SKM-1 (cell line): ENCODE measurements around the gene PIAS4.
"Not testable (repeated sequence)": the region's sequence is repeated elsewhere in the genome, so short reads cannot be mapped to it uniquely, and the experiment has no call there.

ENCODE experiments used
- DNase-seq: peaks from one replicate; lab custom pipeline; 2025; ENCODE audit not compliant: unreplicated experiment; lab: John Stamatoyannopoulos, UW

The PIAS4 gene

GRCh38 chr19:4007021-4007835 lies at the start of gene PIAS4:
Gene PIAS4, plus strand, starts transcription at chr19:4007736. Its CDS starts 25 bp downstream, at chr19:4007761.
- peak; percentile 89 for DNase-seq

GRCh38 chr19:3958836-3959765 lies 48.4 kb upstream of the PIAS4 start:
- DNase-seq = no peak

- no peak for DNase-seq
Measured at GRCh38 chr19:3959766-3960131, 47.8 kb upstream of the PIAS4 start.

GRCh38 chr19:3961007-3961406 lies 46.5 kb upstream of the PIAS4 start:
- DNase-seq = no peak

GRCh38 chr19:3963458-3964255 lies 43.9 kb upstream of the PIAS4 start:
- no peak for DNase-seq

GRCh38 chr19:3964256-3965194 lies 43.0 kb upstream of the PIAS4 start:
- no peak for DNase-seq

GRCh38 chr19:3966051-3967017 lies 41.2 kb upstream of the PIAS4 start:
- no peak for DNase-seq

GRCh38 chr19:3967983-3968382 lies 39.6 kb upstream of the PIAS4 start:
- not testable (repeated sequence) for DNase-seq

GRCh38 chr19:3968556-3969434 lies 38.7 kb upstream of the PIAS4 start:
- no peak for DNase-seq

GRCh38 chr19:3969435-3970312 lies 37.9 kb upstream of the PIAS4 start:
- DNase-seq = no peak

GRCh38 chr19:3970313-3970807 lies 37.2 kb upstream of the PIAS4 start:
- DNase-seq = no peak

GRCh38 chr19:3970808-3971598 lies 36.5 kb upstream of the PIAS4 start, which contains the start of gene DAPK3:
Gene DAPK3, minus strand, starts transcription at chr19:3971099. Its CDS starts 1,364 bp downstream, at chr19:3969735.
- DNase-seq = peak; percentile 98

- DNase-seq = no peak
Measured at GRCh38 chr19:3975144-3975543, 32.4 kb upstream of the PIAS4 start.

GRCh38 chr19:3975637-3976087 lies 31.9 kb upstream of the PIAS4 start:
- no peak for DNase-seq

GRCh38 chr19:3976495-3977241 lies 30.9 kb upstream of the PIAS4 start:
- no peak for DNase-seq
